GM12874 (cell line): Measurements from ENCODE around the gene LGR4.

Experiments used
- CTCF ChIP-seq: IDR thresholded peaks from 2 replicates; pipeline ENCODE4 v1.5.1; 2011; ENCODE audit warnings: low read depth, mild to moderate bottlenecking, control low read depth, low read length, moderate library complexity; ENCODE audit not compliant: insufficient read depth

Gene LGR4

GRCh38 chr11:27328614-27329013 is 144.0 kb downstream of the LGR4 start:
- TF ChIP-seq CTCF: no peak

GRCh38 chr11:27319072-27319471 is 153.5 kb downstream of the LGR4 start:
- TF ChIP-seq CTCF: no peak

- TF ChIP-seq CTCF: no peak
These were observed 154.8 kb downstream of the LGR4 start for GRCh38 chr11:27317751-27318150.
